Coronary artery (tissue), 2 donors: ENCODE results near the gene OPCML.

Experiments used
- DNase-seq: peaks from one replicate; pipeline ENCODE4 v3.0.0-alpha.2; 2017; ENCODE audit warnings: low spot score
- H3K27ac ChIP-seq, 2 donors: fragments of 200-600 bp; sonication (generic); one replicate each; pipeline ENCODE4 v1.5.1; 2016 to 2019
- H3K4me3 ChIP-seq: fragments of 200-600 bp; sonication (generic); 2 replicates; pipeline ENCODE4 v1.5.1; 2016; ENCODE audit warnings: mild to moderate bottlenecking, moderate library complexity
- CTCF ChIP-seq: fragments of 200-600 bp; sonication (generic); IDR thresholded peaks from one replicate; pipeline ENCODE4 v1.5.1; 2019; ENCODE audit warnings: antibody characterized with exemption

The OPCML gene

GRCh38 chr11:132620423-132620822 lies 911.9 kb downstream of the OPCML start:
- Histone ChIP-seq H3K27ac (no peak overlapping the region), H3K4me3 (no peak overlapping the region)
- DNase-seq = no peak
- TF ChIP-seq CTCF = no peak

GRCh38 chr11:132610791-132611190 lies 921.5 kb downstream of the OPCML start:
- H3K27ac ChIP-seq = no peak overlapping the region
- no peak for TF ChIP-seq CTCF
- H3K4me3 ChIP-seq = no peak overlapping the region
- no peak for DNase-seq

- Histone ChIP-seq H3K4me3 (no peak overlapping the region), H3K27ac (no peak overlapping the region)
- TF ChIP-seq CTCF = no peak
- no peak for DNase-seq
Measured at GRCh38 chr11:132610216-132610615, 922.1 kb downstream of the OPCML start.

GRCh38 chr11:132607575-132607974 lies 924.7 kb downstream of the OPCML start:
- Histone ChIP-seq H3K27ac (no peak overlapping the region), H3K4me3 (no peak overlapping the region)
- no peak for TF ChIP-seq CTCF
- DNase-seq = no peak

GRCh38 chr11:132605825-132606570 lies 926.3 kb downstream of the OPCML start:
- no peak for TF ChIP-seq CTCF
- Histone ChIP-seq H3K27ac (no peak overlapping the region), H3K4me3 (no peak overlapping the region)
- no peak for DNase-seq

- H3K4me3 ChIP-seq = no peak overlapping the region
- no peak for TF ChIP-seq CTCF
- DNase-seq = no peak
- H3K27ac ChIP-seq = no peak overlapping the region
Measured at GRCh38 chr11:132604431-132604830, 927.9 kb downstream of the OPCML start.

GRCh38 chr11:132601875-132602274 lies 930.4 kb downstream of the OPCML start:
- Histone ChIP-seq H3K27ac (no peak overlapping the region), H3K4me3 (no peak overlapping the region)
- DNase-seq = no peak
- TF ChIP-seq CTCF = no peak
